GM19468 (cell line): Measurements from ENCODE around the gene NAA10.

Source experiments
- ATAC-seq: cut with Tn5 transposase; IDR thresholded peaks from one replicate; pipeline ENCODE4 v1.9.1; 2021; ENCODE audit warnings: mild to moderate bottlenecking, moderate library complexity, moderate number of reproducible peaks; ENCODE audit not compliant: unreplicated experiment; ENCODE audit errors: extremely low read depth

The NAA10 gene

GRCh38 chrX:153950127-153950526, 15.3 kb upstream of the NAA10 start:
- ATAC-seq = no peak

- no peak for ATAC-seq
Measured at GRCh38 chrX:153948847-153949805, 14.3 kb upstream of the NAA10 start.

GRCh38 chrX:153948002-153948466, 13.2 kb upstream of the NAA10 start:
- no peak for ATAC-seq

GRCh38 chrX:153947009-153947769, 12.4 kb upstream of the NAA10 start:
- peak; percentile 70 for ATAC-seq

- no peak for ATAC-seq
Measured at GRCh38 chrX:153945956-153946943, 11.4 kb upstream of the NAA10 start.

GRCh38 chrX:153944800-153945150, 9.9 kb upstream of the NAA10 start:
- ATAC-seq = no peak

- ATAC-seq = no peak
Measured at GRCh38 chrX:153944140-153944799, 9.4 kb upstream of the NAA10 start, which contains the start of gene RENBP. Gene RENBP, minus strand, starts transcription at chrX:153944643. Its CDS starts 33 bp downstream, at chrX:153944610.

- no peak for ATAC-seq
Measured at GRCh38 chrX:153941336-153942252, 6.8 kb upstream of the NAA10 start.

GRCh38 chrX:153939573-153939972, 4.7 kb upstream of the NAA10 start:
- ATAC-seq = no peak

GRCh38 chrX:153938226-153938786, 3.5 kb upstream of the NAA10 start:
- ATAC-seq = no peak

GRCh38 chrX:153937056-153937455, 2.2 kb upstream of the NAA10 start:
- no peak for ATAC-seq

GRCh38 chrX:153935326-153935851, 552 bp upstream of the NAA10 start:
- ATAC-seq = peak; percentile 8

GRCh38 chrX:153934148-153934761, 582 bp downstream of the NAA10 start:
- ATAC-seq = no peak

GRCh38 chrX:153933748-153934147, 1.1 kb downstream of the NAA10 start:
- no peak for ATAC-seq

- no peak for ATAC-seq
Measured at GRCh38 chrX:153932220-153932915, 2.5 kb downstream of the NAA10 start.

- no peak for ATAC-seq
Measured at GRCh38 chrX:153931748-153932147, 3.1 kb downstream of the NAA10 start.

- ATAC-seq = no peak
Measured at GRCh38 chrX:153931151-153931550, 3.7 kb downstream of the NAA10 start.
